ENCODE data around the gene RAB11FIP3. TPM values are rescaled to one million over a fixed set of nuclear protein-coding genes. Genes with fewer than 3 reads are reported as not detected.

The RAB11FIP3 gene
- total and polyA plus RNA-seq, 11 donors: 19.3 to 39.9 (median 31.9) TPM

- DNase-seq (peak in 2 of 5 donors; percentile 34 to 61), ATAC-seq (peak; percentile 66 to 78 (median 76))
- H3K36me3 ChIP-seq: peaks cover 0 to 29% (median 10%) of the 10 kb centered on the region in 9 donors
- TF ChIP-seq CTCF (IDR thresholded peaks at IDR 0.05): no peak
- 80 to 88% (median 83%) methylated on average over 20 to 32 of the region's 32 CpGs for WGBS, 4 donors
- H3K4me1 ChIP-seq: peaks cover 0 to 17% (median 0%) of the 10 kb centered on the region in 12 donors
- H3K9me3 ChIP-seq: no peaks in the 10 kb centered on the region
- no peak overlapping the region for H3K27ac ChIP-seq
- H3K27me3 ChIP-seq: no peaks in the 10 kb centered on the region
- no peak overlapping the region for H3K4me3 ChIP-seq
- intact Hi-C loops (cut with DNase I): no loop called here
Measured at GRCh38 chr16:471353-472198, 46.1 kb downstream of the RAB11FIP3 start.

GRCh38 chr16:472199-472504, 46.7 kb downstream of the RAB11FIP3 start:
- Histone ChIP-seq H3K27me3 (no peaks in the 10 kb centered on the region), H3K4me3 (no peak overlapping the region), H3K36me3 (peaks cover 0 to 29% (median 10%) of the 10 kb centered on the region in 9 donors), H3K27ac (no peak overlapping the region), H3K4me1 (peaks cover 0 to 20% (median 4%) of the 10 kb centered on the region in 12 donors), H3K9me3 (no peaks in the 10 kb centered on the region)
- intact Hi-C loops (cut with DNase I): no loop called here
- no peak for ATAC-seq
- WGBS, 4 donors: 93 to 99% (median 97%) methylated on average over 6 to 9 of the region's 9 CpGs
- DNase-seq: no peak
- TF ChIP-seq CTCF (IDR thresholded peaks at IDR 0.05): no peak
- no peak for TF ChIP-seq POLR2A (IDR thresholded peaks at IDR 0.05)

GRCh38 chr16:473046-474043, 47.9 kb downstream of the RAB11FIP3 start:
- TF ChIP-seq CTCF (IDR thresholded peaks at IDR 0.05) (no peak), POLR2A (IDR thresholded peaks at IDR 0.05) (no peak)
- WGBS, 4 donors: 91 to 95% (median 93%) methylated on average over 31 to 32 of the region's 32 CpGs
- H3K27me3 ChIP-seq: no peaks in the 10 kb centered on the region
- ATAC-seq (no peak), DNase-seq (no peak)
- H3K9me3 ChIP-seq: no peaks in the 10 kb centered on the region
- no peak overlapping the region for H3K27ac ChIP-seq
- no peak overlapping the region for H3K4me3 ChIP-seq
- H3K4me1 ChIP-seq: peaks cover 0 to 26% (median 10%) of the 10 kb centered on the region in 12 donors
- intact Hi-C loops (cut with DNase I): no loop called here
- H3K36me3 ChIP-seq: peaks cover 0 to 31% (median 10%) of the 10 kb centered on the region in 9 donors

All from heart left ventricle (tissue), 16 donors.